HG03520 (cell line): ENCODE measurements around the gene SLC4A5.

Experiments used
- ATAC-seq: cut with Tn5 transposase; IDR thresholded peaks from one replicate; pipeline ENCODE4 v1.9.1; 2021; ENCODE audit warnings: mild to moderate bottlenecking, moderate library complexity; ENCODE audit not compliant: unreplicated experiment

Gene SLC4A5

GRCh38 chr2:74314107-74314506 is 29.1 kb downstream of the SLC4A5 start:
- ATAC-seq = no peak

- ATAC-seq = no peak
Observed at GRCh38 chr2:74313497-74313896, 29.7 kb downstream of the SLC4A5 start.

- ATAC-seq = no peak
Observed at GRCh38 chr2:74312913-74313312, 30.3 kb downstream of the SLC4A5 start.

GRCh38 chr2:74307720-74308119 is 35.5 kb downstream of the SLC4A5 start:
- ATAC-seq = no peak

GRCh38 chr2:74304332-74305148 is 38.7 kb downstream of the SLC4A5 start:
- ATAC-seq = no peak

GRCh38 chr2:74302865-74303264 is 40.4 kb downstream of the SLC4A5 start:
- ATAC-seq = no peak

- ATAC-seq = no peak
Observed at GRCh38 chr2:74301262-74301661, 42.0 kb downstream of the SLC4A5 start.

GRCh38 chr2:74300506-74300905 is 42.7 kb downstream of the SLC4A5 start:
- ATAC-seq = no peak

- ATAC-seq = no peak
Observed at GRCh38 chr2:74297950-74298349, 45.3 kb downstream of the SLC4A5 start.

- ATAC-seq = no peak
Observed at GRCh38 chr2:74297391-74297790, 45.8 kb downstream of the SLC4A5 start.

- ATAC-seq = no peak
Observed at GRCh38 chr2:74293191-74293991, 49.8 kb downstream of the SLC4A5 start.

GRCh38 chr2:74292751-74293150 is 50.5 kb downstream of the SLC4A5 start:
- ATAC-seq = no peak

GRCh38 chr2:74291886-74292621 is 51.2 kb downstream of the SLC4A5 start:
- ATAC-seq = no peak

- peak; percentile 27 for ATAC-seq
Observed at GRCh38 chr2:74291218-74291544, 52.0 kb downstream of the SLC4A5 start.

- ATAC-seq = peak; percentile 50
Observed at GRCh38 chr2:74290466-74291217, 52.6 kb downstream of the SLC4A5 start.

- ATAC-seq = no peak
Observed at GRCh38 chr2:74290066-74290465, 53.1 kb downstream of the SLC4A5 start.

GRCh38 chr2:74286725-74287124 is 56.5 kb downstream of the SLC4A5 start:
- no peak for ATAC-seq

- no peak for ATAC-seq
Observed at GRCh38 chr2:74281141-74281975, 61.9 kb downstream of the SLC4A5 start.

- ATAC-seq = no peak
Observed at GRCh38 chr2:74278694-74279093, 64.5 kb downstream of the SLC4A5 start.

- ATAC-seq = no peak
Observed at GRCh38 chr2:74278176-74278575, 65.0 kb downstream of the SLC4A5 start.
